IMR-90 (cell line): ENCODE results near the gene GZMM. TPM values are rescaled to one million over a fixed set of nuclear protein-coding genes. Genes with fewer than 3 reads are reported as not detected.

Experiments used
- ATAC-seq: fragments of 200-7000 bp; cut with Tn5 transposase; 2 replicates; pipeline ENCODE4 v1.9.1; 2020; ENCODE audit warnings: low read depth, mild to moderate bottlenecking, moderate library complexity
- BruUV-seq: library from RNA; stranded (reverse); fragments of 400-500 nt; replicated peaks from 2 replicates; lab custom pipeline; 2021; lab: Mats Ljungman, UMichigan
- CTCF ChIA-PET: fragments of 300-600 bp; formaldehyde crosslinking; extraction: SDS; loops from one replicate; lab custom pipeline; 2021; ENCODE audit warnings: antibody characterized with exemption; lab: Yijun Ruan, JAX
- POLR2A ChIA-PET: fragments of 300-600 bp; sonication (Branson Sonifier 250); formaldehyde crosslinking; loops from one replicate; lab custom pipeline; 2022; ENCODE audit warnings: antibody characterized with exemption; ENCODE audit not compliant: unreplicated experiment; lab: Charles Lee
- DNase-seq: peaks from one replicate; pipeline ENCODE4 v3.0.0; 2013
- H2AFZ ChIP-seq: replicated peaks from 2 replicates; pipeline ENCODE3; 2013; ENCODE audit warnings: low read length, mild to moderate bottlenecking; ENCODE audit not compliant: poor library complexity
- H2AK5ac ChIP-seq: 2 replicates; pipeline ENCODE4 v1.6.1; 2013; ENCODE audit warnings: low read depth, low read length, inconsistent platforms
- H2AK9ac ChIP-seq: replicated peaks from 2 replicates; pipeline ENCODE3; 2013; ENCODE audit warnings: mild to moderate bottlenecking, low read depth, low read length, moderate library complexity; ENCODE audit not compliant: poor library complexity
- H2BK120ac ChIP-seq: 2 replicates; pipeline ENCODE4 v1.6.1; 2013; ENCODE audit warnings: low read depth, low read length, inconsistent platforms
- H2BK15ac ChIP-seq: 3 replicates; pipeline ENCODE4 v1.6.1; 2013; ENCODE audit warnings: low read depth, low read length, inconsistent platforms
- H2BK20ac ChIP-seq: 2 replicates; pipeline ENCODE4 v1.6.1; 2013; ENCODE audit warnings: low read depth, mild to moderate bottlenecking, inconsistent platforms, low read length, moderate library complexity
- H2BK5ac ChIP-seq: 2 replicates; pipeline ENCODE4 v1.6.1; 2013; ENCODE audit warnings: mild to moderate bottlenecking, low read depth, low read length, inconsistent platforms; ENCODE audit not compliant: poor library complexity, severe bottlenecking
- H3K14ac ChIP-seq: replicated peaks from 2 replicates; pipeline ENCODE4 v1.6.1; 2013; ENCODE audit warnings: low read depth, low read length, inconsistent platforms
- H3K18ac ChIP-seq: 2 replicates; pipeline ENCODE4 v1.6.1; 2013; ENCODE audit warnings: low read depth, low read length, control low read depth
- H3K23ac ChIP-seq: 2 replicates; pipeline ENCODE4 v1.6.1; 2013; ENCODE audit warnings: low read depth, low read length, inconsistent platforms
- H3K27ac ChIP-seq: 2 replicates; pipeline ENCODE4 v1.5.1; 2013; ENCODE audit warnings: mild to moderate bottlenecking, control low read depth, low read length; ENCODE audit not compliant: insufficient read depth
- H3K27me3 ChIP-seq: 2 replicates; pipeline ENCODE4 v1.6.1; 2013; ENCODE audit warnings: low read length; ENCODE audit not compliant: control insufficient read depth, insufficient read depth
- H3K36me3 ChIP-seq: 2 replicates; pipeline ENCODE4 v1.6.1; 2013; ENCODE audit warnings: low read length, mixed read lengths; ENCODE audit not compliant: control insufficient read depth, insufficient read depth
- H3K4ac ChIP-seq: 2 replicates; pipeline ENCODE4 v1.6.1; 2013; ENCODE audit warnings: low read depth, low read length, inconsistent platforms
- H3K4me1 ChIP-seq: 2 replicates; pipeline ENCODE4 v1.6.1; 2013; ENCODE audit warnings: low read length, mixed read lengths; ENCODE audit not compliant: control insufficient read depth, insufficient read depth
- H3K4me2 ChIP-seq: 2 replicates; pipeline ENCODE4 v1.6.1; 2013; ENCODE audit warnings: low read depth, mild to moderate bottlenecking, control low read depth, low read length, moderate library complexity
- H3K4me3 ChIP-seq: 2 replicates; pipeline ENCODE4 v1.5.1; 2013; ENCODE audit warnings: low read depth, mild to moderate bottlenecking, control low read depth, low read length, moderate library complexity; ENCODE audit not compliant: insufficient read depth
- H3K56ac ChIP-seq: 2 replicates; pipeline ENCODE4 v1.6.1; 2013; ENCODE audit warnings: low read length, inconsistent platforms; ENCODE audit not compliant: insufficient read depth; ENCODE audit errors: extremely low read depth
- H3K79me1 ChIP-seq, 2 experiments: 2 replicates each; pipeline ENCODE4 v1.6.1; 2013; ENCODE audit warnings: low read length in 2 of 2, inconsistent platforms in 1 of 2, low read depth in 1 of 2
- H3K9ac ChIP-seq: 2 replicates; pipeline ENCODE4 v1.6.1; 2013; ENCODE audit warnings: low read depth, low read length, control low read depth
- H3K9me1 ChIP-seq: 2 replicates; pipeline ENCODE4 v1.6.1; 2013; ENCODE audit warnings: low read length, inconsistent platforms; ENCODE audit not compliant: insufficient read depth
- H3K9me3 ChIP-seq: 2 replicates; pipeline ENCODE4 v1.6.1; 2013; ENCODE audit warnings: low read length; ENCODE audit not compliant: control insufficient read depth, insufficient read depth
- H4K20me1 ChIP-seq: 2 replicates; pipeline ENCODE4 v1.6.1; 2013; ENCODE audit warnings: low read length, inconsistent platforms; ENCODE audit not compliant: insufficient read depth
- H4K5ac ChIP-seq: 2 replicates; pipeline ENCODE4 v1.6.1; 2013; ENCODE audit warnings: mild to moderate bottlenecking, low read depth, low read length, control low read depth
- H4K8ac ChIP-seq, 2 experiments: 2 replicates each; pipeline ENCODE4 v1.6.1; 2013; ENCODE audit warnings: low read depth in 2 of 2, low read length in 2 of 2, control low read depth in 1 of 2, inconsistent platforms in 1 of 2
- H4K91ac ChIP-seq: 2 replicates; pipeline ENCODE4 v1.6.1; 2013; ENCODE audit warnings: low read depth, low read length, inconsistent platforms; ENCODE audit not compliant: insufficient read depth
- BHLHE40 ChIP-seq: fragments of 150-350 bp; IDR thresholded peaks from 2 replicates; pipeline ENCODE4 v1.6.1; 2016; ENCODE audit warnings: mild to moderate bottlenecking, low read depth, low read length
- CEBPB ChIP-seq: IDR thresholded peaks from 2 replicates; pipeline ENCODE4 v1.6.1; 2012; ENCODE audit warnings: low read depth, low read length, improper control_type of control experiment
- CHD1 ChIP-seq: IDR thresholded peaks from 2 replicates; pipeline ENCODE4 v1.6.1; 2012; ENCODE audit warnings: low read depth, low read length, improper control_type of control experiment
- CTCF ChIP-seq: conservative IDR thresholded peaks from 2 replicates; pipeline ENCODE4 v1.5.1; 2012; ENCODE audit warnings: mild to moderate bottlenecking, low read depth, low read length, improper control_type of control experiment
- ELK1 ChIP-seq: fragments of 150-350 bp; IDR thresholded peaks from 2 replicates; pipeline ENCODE4 v1.6.1; 2016; ENCODE audit warnings: low read depth, mild to moderate bottlenecking, low read length, moderate library complexity, borderline replicate concordance
- MAFK ChIP-seq: IDR thresholded peaks from 2 replicates; pipeline ENCODE4 v1.6.1; 2012; ENCODE audit warnings: low read depth, low read length, improper control_type of control experiment
- MAZ ChIP-seq: IDR thresholded peaks from 2 replicates; pipeline ENCODE4 v1.6.1; 2012; ENCODE audit warnings: low read depth, mild to moderate bottlenecking, low read length, improper control_type of control experiment, moderate library complexity, borderline replicate concordance
- NFE2L2 ChIP-seq: fragments of 150-350 bp; IDR thresholded peaks from 2 replicates; pipeline ENCODE4 v1.6.1; 2016; ENCODE audit warnings: low read depth, mild to moderate bottlenecking, low read length
- POLR2A ChIP-seq: IDR thresholded peaks from 2 replicates; pipeline ENCODE4 v1.6.1; 2012; ENCODE audit warnings: mild to moderate bottlenecking, low read depth, low read length
- RAD21 ChIP-seq: IDR thresholded peaks from 2 replicates; pipeline ENCODE4 v1.6.1; 2012; ENCODE audit warnings: low read length, improper control_type of control experiment
- RCOR1 ChIP-seq: IDR thresholded peaks from 2 replicates; pipeline ENCODE4 v1.6.1; 2012; ENCODE audit warnings: mild to moderate bottlenecking, low read length, improper control_type of control experiment; ENCODE audit not compliant: insufficient replicate concordance
- RFX5 ChIP-seq: IDR thresholded peaks from 2 replicates; pipeline ENCODE4 v1.8.0; 2012; ENCODE audit warnings: low read depth, mild to moderate bottlenecking, low read length, moderate library complexity
- SMC3 ChIP-seq: fragments of 150-350 bp; IDR thresholded peaks from 2 replicates; pipeline ENCODE4 v1.6.1; 2016; ENCODE audit warnings: low read depth, mild to moderate bottlenecking, antibody characterized with exemption, low read length, moderate library complexity
- WGBS, 2 experiments: methylation state at CpG; one replicate each; pipeline versions ENCODE4 v1.1.5 to v1.1.7; 2013; ENCODE audit warnings: missing lambda C conversion rate in 2 of 2; ENCODE audit not compliant: insufficient read length in 1 of 2; ENCODE audit errors: extremely low coverage in 2 of 2; 5-methylcytosine and 5-hydroxymethylcytosine counted together
- dilution Hi-C: fragments of 300-500 bp; cut with HindIII; formaldehyde crosslinking; loops from one replicate; pipeline ENCODE4 v1.14.3; 2018; ENCODE audit warnings: low sequenced_read_pairs; ENCODE audit not compliant: unreplicated experiment
- in situ Hi-C: fragments of 300-500 bp; cut with MboI; formaldehyde crosslinking; loops from 3 replicates; pipeline ENCODE4 v1.14.3; 2019; ENCODE audit warnings: low sequenced_read_pairs, inconsistent platforms, mixed read lengths
- intact Hi-C: fragments of 100-400 bp; cut with micrococcal nuclease; formaldehyde crosslinking; loops from 2 replicates; pipeline ENCODE4 v1.10.0; 2022
- polyA plus RNA-seq, 3 experiments: library from polyadenylated mRNA; depleted of rRNA; stranded (reverse); fragments of >200 nt; gene quantifications; 2 replicates each; pipeline ENCODE4 v1.2.3, GENCODE V29; 2012; ENCODE audit warnings: low replicate concordance in 1 of 3
- total RNA-seq: library from RNA; depleted of rRNA; stranded (reverse); fragments of >200 nt; gene quantifications from 2 replicates; pipeline ENCODE4 v1.2.3, GENCODE V29; 2012

The GZMM gene
- total and polyA plus RNA-seq, 2 of the 4 experiments (the other 2 are of a cell fraction) = 0.24 TPM; not detected in 1

GRCh38 chr19:582497-583197 lies 38.8 kb downstream of the GZMM start (continued):
- no peak for TF ChIP-seq RAD21

- Histone ChIP-seq H3K23ac (no peak overlapping the region), H3K18ac (no peak overlapping the region), H4K5ac (no peak overlapping the region), H2BK5ac (no peak overlapping the region), H3K4me3 (no peak overlapping the region), H3K27ac (no peak overlapping the region), H2AFZ (no peak overlapping the region), H2AK5ac (no peak overlapping the region; the same call in 1 of the 2 replicates), H3K4ac (no peak overlapping the region), H3K14ac (no peak overlapping the region), H3K36me3 (peaks cover 26% of the 10 kb centered on the region; the same call in 1 of the 2 replicates), H3K79me1 (peaks cover 0 to 22% of the 10 kb centered on the region in 2 experiments; a peak in 1 of 4 replicates), H2BK120ac (no peak overlapping the region), H4K91ac (no peak overlapping the region), H3K9me1 (no peaks in the 10 kb centered on the region), H2AK9ac (peak overlapping the region; percentile 55), H3K9me3 (no peaks in the 10 kb centered on the region), H4K20me1 (peaks cover 54% of the 10 kb centered on the region), H3K4me1 (peaks cover 5% of the 10 kb centered on the region), H2BK15ac (no peak overlapping the region), H2BK20ac (no peak overlapping the region), H3K9ac (no peak overlapping the region), H4K8ac (no peak overlapping the region), H3K56ac (no peak overlapping the region), H3K27me3 (no peaks in the 10 kb centered on the region; the same call in 1 of the 2 replicates), H3K4me2 (no peak overlapping the region)
- ChIA-PET CTCF (interaction anchor here (0.6 kb wide), 1 partner anchor 17 kb away, joined by 4 read pairs; no protein-coding TSS in a partner anchor), POLR2A (no interaction called here)
- ATAC-seq (no peak), DNase-seq (no peak)
- intact Hi-C loops = no loop called here
- dilution Hi-C loops = no loop called here
- no TSS peak for BruUV-seq
- 88% methylated on average over 10 of the region's 27 CpGs; no CpG with 5 or more reads in 1 of the 2 experiments for WGBS, 2 experiments
- in situ Hi-C loops = no loop called here
- no peak for TF ChIP-seq MAZ
- no peak for TF ChIP-seq ELK1
- TF ChIP-seq CTCF = no peak
- no peak for TF ChIP-seq RFX5
- TF ChIP-seq RAD21 = no peak
- TF ChIP-seq POLR2A = no peak
- no peak for TF ChIP-seq NFE2L2
- TF ChIP-seq CHD1 = no peak
- no peak for TF ChIP-seq MAFK
- no peak for TF ChIP-seq CEBPB
- no peak for TF ChIP-seq RCOR1
- TF ChIP-seq BHLHE40 = no peak
- no peak for TF ChIP-seq SMC3
Measured at GRCh38 chr19:583198-583967, 39.5 kb downstream of the GZMM start.
